VCaP (cell line): Measurements from ENCODE around the gene CSE1L.

Experiments
- H3K27ac ChIP-seq: fragments of 450-650 bp; 2 replicates; pipeline ENCODE4 v1.5.1; 2017
- TF ChIP-seq, protein P1 (sequence below): fragments of 450-650 bp; conservative IDR thresholded peaks from 2 replicates; pipeline ENCODE4 v1.5.1; 2017; ENCODE audit warnings: mild to moderate bottlenecking, moderate library complexity

The CSE1L gene

DNA sequence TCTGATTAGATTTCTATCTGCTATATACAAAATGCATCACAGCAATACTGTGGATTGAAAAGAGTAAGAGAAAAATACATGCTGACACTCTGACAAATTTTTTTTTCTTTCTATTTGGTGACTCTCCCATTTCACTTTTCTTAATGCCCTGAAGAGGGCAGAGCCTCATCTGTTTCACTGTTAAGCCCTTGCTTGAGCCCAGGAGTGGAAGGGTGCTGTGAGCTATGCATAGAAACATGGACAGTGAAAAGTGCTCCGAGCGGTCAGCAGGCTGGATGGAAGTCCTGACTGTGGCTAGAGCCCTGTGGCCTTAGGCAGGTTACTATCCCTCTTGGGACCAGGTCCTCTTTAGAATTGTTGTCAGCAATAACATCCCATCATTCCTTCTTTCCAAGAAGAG is 17.4 kb upstream of the CSE1L start:
- no peak overlapping the region for H3K27ac ChIP-seq
- TF ChIP-seq, protein P1, sequence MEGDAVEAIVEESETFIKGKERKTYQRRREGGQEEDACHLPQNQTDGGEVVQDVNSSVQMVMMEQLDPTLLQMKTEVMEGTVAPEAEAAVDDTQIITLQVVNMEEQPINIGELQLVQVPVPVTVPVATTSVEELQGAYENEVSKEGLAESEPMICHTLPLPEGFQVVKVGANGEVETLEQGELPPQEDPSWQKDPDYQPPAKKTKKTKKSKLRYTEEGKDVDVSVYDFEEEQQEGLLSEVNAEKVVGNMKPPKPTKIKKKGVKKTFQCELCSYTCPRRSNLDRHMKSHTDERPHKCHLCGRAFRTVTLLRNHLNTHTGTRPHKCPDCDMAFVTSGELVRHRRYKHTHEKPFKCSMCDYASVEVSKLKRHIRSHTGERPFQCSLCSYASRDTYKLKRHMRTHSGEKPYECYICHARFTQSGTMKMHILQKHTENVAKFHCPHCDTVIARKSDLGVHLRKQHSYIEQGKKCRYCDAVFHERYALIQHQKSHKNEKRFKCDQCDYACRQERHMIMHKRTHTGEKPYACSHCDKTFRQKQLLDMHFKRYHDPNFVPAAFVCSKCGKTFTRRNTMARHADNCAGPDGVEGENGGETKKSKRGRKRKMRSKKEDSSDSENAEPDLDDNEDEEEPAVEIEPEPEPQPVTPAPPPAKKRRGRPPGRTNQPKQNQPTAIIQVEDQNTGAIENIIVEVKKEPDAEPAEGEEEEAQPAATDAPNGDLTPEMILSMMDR, result peak; percentile 75

DNA sequence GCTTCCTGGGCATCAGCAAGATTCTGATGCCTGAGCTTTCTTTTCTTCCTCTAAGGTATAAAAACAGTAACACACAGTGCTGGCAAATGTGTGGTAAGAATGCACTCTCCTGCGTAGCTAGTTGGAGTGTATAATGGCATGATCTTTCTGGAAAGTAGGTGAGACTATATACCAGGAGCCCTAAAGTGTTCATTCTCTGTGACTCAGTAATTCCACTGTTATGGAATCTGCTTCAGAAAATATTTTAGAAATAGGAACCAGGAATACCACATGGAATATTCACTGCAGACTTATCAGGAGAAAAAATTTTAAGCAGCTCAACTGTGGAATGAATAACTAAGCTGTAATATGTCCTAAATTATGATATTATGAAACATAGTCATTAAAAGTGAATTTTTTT is 16.9 kb upstream of the CSE1L start:
- H3K27ac ChIP-seq, result no peak overlapping the region
- TF ChIP-seq, protein P1, result no peak

DNA sequence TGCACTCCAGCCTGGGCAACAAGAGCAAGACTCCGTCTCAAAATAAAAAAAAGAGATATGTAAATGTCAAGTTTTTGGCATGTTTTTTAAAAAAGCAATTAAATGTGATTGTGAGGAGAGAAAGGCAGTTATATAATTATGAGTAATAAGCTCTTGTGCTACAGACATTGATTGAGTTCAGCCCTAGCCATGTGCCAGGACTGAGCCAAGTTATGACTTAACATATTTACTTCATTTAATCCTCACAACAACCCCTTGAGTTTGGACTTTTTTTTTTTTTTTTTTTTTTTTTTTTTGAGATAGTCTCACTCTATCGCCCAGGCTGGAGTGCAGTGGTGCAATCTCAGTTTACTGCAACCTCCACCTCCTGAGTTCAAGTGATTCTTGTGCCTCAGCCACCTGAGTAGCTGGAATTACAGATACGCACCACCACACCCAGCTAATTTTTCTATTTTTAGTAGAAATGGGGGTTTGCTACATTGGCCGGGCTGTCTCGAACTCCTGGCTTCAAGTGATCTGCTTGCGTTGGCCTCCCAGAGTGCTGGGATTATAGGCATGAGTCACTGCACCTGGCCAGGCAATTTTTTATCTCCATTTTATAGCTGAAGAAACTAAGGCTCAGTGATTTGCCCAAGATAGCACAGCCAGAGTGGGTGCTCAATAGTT is 15.0 kb upstream of the CSE1L start:
- H3K27ac ChIP-seq, result no peak overlapping the region
- TF ChIP-seq, protein P1, result no peak

DNA sequence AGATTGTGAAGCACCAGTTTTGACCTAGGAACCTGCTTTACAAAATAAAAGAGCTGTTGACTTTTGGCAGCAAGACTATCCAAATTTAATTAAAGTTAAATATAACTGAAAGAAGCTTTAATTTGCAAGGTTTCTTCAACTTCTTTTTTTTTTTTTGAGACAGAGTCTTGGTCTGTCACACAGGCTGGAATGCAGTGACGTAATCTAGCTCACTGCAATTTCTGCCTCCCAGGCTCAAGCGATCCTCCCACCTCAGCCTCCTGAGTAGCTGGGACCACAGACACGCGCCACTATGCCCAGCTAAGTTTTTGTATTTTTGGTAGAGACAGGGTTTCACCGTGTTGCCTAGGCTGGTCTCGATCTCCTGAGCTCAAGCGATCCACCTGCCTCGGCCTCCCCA is 13.7 kb upstream of the CSE1L start:
- H3K27ac ChIP-seq, result no peak overlapping the region
- TF ChIP-seq, protein P1, result no peak

- H3K27ac ChIP-seq, result no peak overlapping the region
- TF ChIP-seq, protein P1, result no peak
Measured at GRCh38 chr20:49034070-49034732, 11.9 kb upstream of the CSE1L start.

DNA sequence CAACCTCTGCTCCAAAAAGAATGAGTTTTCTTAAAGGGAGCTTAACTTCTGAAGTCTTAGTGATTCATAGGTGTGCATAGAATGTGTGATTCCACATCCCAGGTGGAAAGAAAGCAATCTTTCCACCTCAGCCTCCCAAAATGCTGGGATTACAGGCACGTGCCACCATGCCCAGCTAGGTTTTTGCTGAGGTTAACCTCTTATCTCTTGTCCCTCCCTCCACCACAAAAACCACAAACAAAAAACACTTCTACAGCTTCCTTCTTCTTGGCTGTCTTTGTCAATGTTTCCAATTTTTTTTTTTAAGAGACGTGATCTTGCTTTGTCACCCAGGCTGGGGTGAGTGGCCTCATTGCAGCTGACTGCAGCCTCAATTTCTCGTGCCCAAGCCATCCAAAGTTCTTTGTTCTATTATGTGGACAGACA is 8.1 kb upstream of the CSE1L start:
- H3K27ac ChIP-seq, result no peak overlapping the region
- TF ChIP-seq, protein P1, result no peak

GRCh38 chr20:49039854-49040253 is 6.3 kb upstream of the CSE1L start:
- TF ChIP-seq, protein P1, result no peak

More at GRCh38 chr20:49039854-49040253, 6.3 kb upstream of the CSE1L start:
- H3K27ac ChIP-seq, result no peak overlapping the region
